Measurements from ENCODE around the gene GBE1. TPM values are rescaled to one million over a fixed set of nuclear protein-coding genes. Genes with fewer than 3 reads are reported as not detected.

GBE1 gene
- total RNA-seq, 1 experiment from 2014 or later = 9.2 TPM

GRCh38 chr3:81723732-81724313 is 37.6 kb downstream of the GBE1 start:
- no peaks in the 10 kb centered on the region for H3K27me3 Mint-ChIP-seq (ENCODE audit: low read depth)
- no peaks in the 10 kb centered on the region for H3K36me3 Mint-ChIP-seq
- CTCF ChIA-PET = no interaction called here
- no peak overlapping the region for H3K27ac Mint-ChIP-seq
- H3K4me3 Mint-ChIP-seq = no peak overlapping the region
- POLR2A ChIA-PET = no interaction called here
- TF ChIP-seq ZNF423 (CRISPR knock-in tag; IDR thresholded peaks at IDR 0.05) = no peak
- no peak for TF ChIP-seq NFATC4 (CRISPR knock-in tag; IDR thresholded peaks at IDR 0.05)
- no peak for TF ChIP-seq ZNF512 (CRISPR knock-in tag; IDR thresholded peaks at IDR 0.05; ENCODE audit: borderline replicate concordance)
- no peak for TF ChIP-seq HMGXB4 (CRISPR knock-in tag; IDR thresholded peaks at IDR 0.05)
- no peak for TF ChIP-seq AR (CRISPR knock-in tag; IDR thresholded peaks at IDR 0.05)
- TF ChIP-seq ATF6 (CRISPR knock-in tag; IDR thresholded peaks at IDR 0.05) = no peak
- TF ChIP-seq E2F4 (CRISPR knock-in tag; IDR thresholded peaks at IDR 0.05; ENCODE audit: borderline replicate concordance, low read depth) = no peak
- no peak for TF ChIP-seq ZNF121 (CRISPR knock-in tag; IDR thresholded peaks at IDR 0.05)
- TF ChIP-seq CTCF (IDR thresholded peaks at IDR 0.05) = no peak
- no peak for TF ChIP-seq ZNF671 (CRISPR knock-in tag; IDR thresholded peaks at IDR 0.05)
- TF ChIP-seq GTF2I (CRISPR knock-in tag; conservative IDR thresholded peaks at IDR 0.05) = no peak
- no peak for TF ChIP-seq ZSCAN18 (CRISPR knock-in tag; IDR thresholded peaks at IDR 0.05)
- no peak for TF ChIP-seq E2F5 (CRISPR knock-in tag; IDR thresholded peaks at IDR 0.05)
- TF ChIP-seq ZNF281 (CRISPR knock-in tag; IDR thresholded peaks at IDR 0.05) = no peak
- no peak for TF ChIP-seq E2F1 (CRISPR knock-in tag; IDR thresholded peaks at IDR 0.05)
- TF ChIP-seq JAZF1 (CRISPR knock-in tag; IDR thresholded peaks at IDR 0.05) = no peak
- TF ChIP-seq ZBTB21 (CRISPR knock-in tag; IDR thresholded peaks at IDR 0.05; ENCODE audit: borderline replicate concordance) = no peak
- no peak for TF ChIP-seq ZNF263 (CRISPR knock-in tag; IDR thresholded peaks at IDR 0.05; ENCODE audit: low read depth)
- no peak for TF ChIP-seq SOX15 (CRISPR knock-in tag; IDR thresholded peaks at IDR 0.05)
- H3K9me3 Mint-ChIP-seq = peaks cover 3% of the 10 kb centered on the region; the same call in 1 of the 2 replicates
- ATAC-seq (no peak), DNase-seq (ENCODE audit: low spot score) (no peak)
- peaks cover 5% of the 10 kb centered on the region for H3K4me1 Mint-ChIP-seq
